ENCODE measurements around the gene INSC.

DNA sequence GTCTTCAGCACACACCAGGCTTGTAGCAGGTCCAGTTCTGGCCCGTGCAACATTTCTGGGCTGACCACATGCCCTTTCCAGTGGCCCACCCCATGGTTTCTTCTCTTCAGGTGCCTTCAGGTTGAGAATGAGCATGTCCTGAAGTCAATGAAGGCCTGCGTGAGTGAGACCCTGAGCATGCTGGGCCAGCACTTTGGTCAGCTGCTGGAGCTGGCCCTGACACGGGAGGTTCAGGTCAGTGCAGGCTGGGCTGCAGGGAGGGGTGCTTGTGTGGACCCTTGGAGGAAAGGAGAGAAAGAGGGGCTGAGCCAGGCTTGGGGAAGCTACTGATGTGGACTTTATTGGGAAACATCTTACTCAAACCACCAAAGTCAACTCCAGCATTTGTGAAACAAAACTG, 63.5 kb downstream of the INSC start:
- TF ChIP-seq POLR2A (IDR thresholded peaks at IDR 0.05; ENCODE audit: control extremely low read depth in 1 of 2, low read depth in 2 of 2, low read length in 2 of 2): no peak
- no peak for TF ChIP-seq TAF1 (IDR thresholded peaks at IDR 0.05; ENCODE audit: low read depth, low read length)
- no peak for TF ChIP-seq CTCF (IDR thresholded peaks at IDR 0.05; ENCODE audit: control extremely low read depth in 1 of 3, insufficient read depth in 1 of 3, low read depth in 1 of 3, low read length in 3 of 3)
- TF ChIP-seq, protein P1, sequence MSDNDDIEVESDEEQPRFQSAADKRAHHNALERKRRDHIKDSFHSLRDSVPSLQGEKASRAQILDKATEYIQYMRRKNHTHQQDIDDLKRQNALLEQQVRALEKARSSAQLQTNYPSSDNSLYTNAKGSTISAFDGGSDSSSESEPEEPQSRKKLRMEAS (IDR thresholded peaks at IDR 0.05): no peak
- no peak for TF ChIP-seq EZH2 (IDR thresholded peaks at IDR 0.05; ENCODE audit: low read depth, low read length, severe bottlenecking)
- TF ChIP-seq CHD2 (IDR thresholded peaks at IDR 0.05; ENCODE audit: low read length): no peak
- no peak for TF ChIP-seq POLR2AphosphoS5 (IDR thresholded peaks at IDR 0.05; ENCODE audit: low read depth, low read length)
- TF ChIP-seq SIN3A (conservative IDR thresholded peaks at IDR 0.05 in 1 of 2, IDR thresholded peaks at IDR 0.05 in 1 of 2; ENCODE audit: low read depth in 1 of 2, low read length in 2 of 2): no peak
- TF ChIP-seq, protein P2, sequence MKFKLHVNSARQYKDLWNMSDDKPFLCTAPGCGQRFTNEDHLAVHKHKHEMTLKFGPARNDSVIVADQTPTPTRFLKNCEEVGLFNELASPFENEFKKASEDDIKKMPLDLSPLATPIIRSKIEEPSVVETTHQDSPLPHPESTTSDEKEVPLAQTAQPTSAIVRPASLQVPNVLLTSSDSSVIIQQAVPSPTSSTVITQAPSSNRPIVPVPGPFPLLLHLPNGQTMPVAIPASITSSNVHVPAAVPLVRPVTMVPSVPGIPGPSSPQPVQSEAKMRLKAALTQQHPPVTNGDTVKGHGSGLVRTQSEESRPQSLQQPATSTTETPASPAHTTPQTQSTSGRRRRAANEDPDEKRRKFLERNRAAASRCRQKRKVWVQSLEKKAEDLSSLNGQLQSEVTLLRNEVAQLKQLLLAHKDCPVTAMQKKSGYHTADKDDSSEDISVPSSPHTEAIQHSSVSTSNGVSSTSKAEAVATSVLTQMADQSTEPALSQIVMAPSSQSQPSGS (IDR thresholded peaks at IDR 0.05; ENCODE audit: low read length): no peak
